Measurements from ENCODE around the gene NUDT4.
"Not testable (repeated sequence)": the region's sequence is repeated elsewhere in the genome, so short reads cannot be mapped to it uniquely, and the experiment has no call there.

The NUDT4 gene

DNA sequence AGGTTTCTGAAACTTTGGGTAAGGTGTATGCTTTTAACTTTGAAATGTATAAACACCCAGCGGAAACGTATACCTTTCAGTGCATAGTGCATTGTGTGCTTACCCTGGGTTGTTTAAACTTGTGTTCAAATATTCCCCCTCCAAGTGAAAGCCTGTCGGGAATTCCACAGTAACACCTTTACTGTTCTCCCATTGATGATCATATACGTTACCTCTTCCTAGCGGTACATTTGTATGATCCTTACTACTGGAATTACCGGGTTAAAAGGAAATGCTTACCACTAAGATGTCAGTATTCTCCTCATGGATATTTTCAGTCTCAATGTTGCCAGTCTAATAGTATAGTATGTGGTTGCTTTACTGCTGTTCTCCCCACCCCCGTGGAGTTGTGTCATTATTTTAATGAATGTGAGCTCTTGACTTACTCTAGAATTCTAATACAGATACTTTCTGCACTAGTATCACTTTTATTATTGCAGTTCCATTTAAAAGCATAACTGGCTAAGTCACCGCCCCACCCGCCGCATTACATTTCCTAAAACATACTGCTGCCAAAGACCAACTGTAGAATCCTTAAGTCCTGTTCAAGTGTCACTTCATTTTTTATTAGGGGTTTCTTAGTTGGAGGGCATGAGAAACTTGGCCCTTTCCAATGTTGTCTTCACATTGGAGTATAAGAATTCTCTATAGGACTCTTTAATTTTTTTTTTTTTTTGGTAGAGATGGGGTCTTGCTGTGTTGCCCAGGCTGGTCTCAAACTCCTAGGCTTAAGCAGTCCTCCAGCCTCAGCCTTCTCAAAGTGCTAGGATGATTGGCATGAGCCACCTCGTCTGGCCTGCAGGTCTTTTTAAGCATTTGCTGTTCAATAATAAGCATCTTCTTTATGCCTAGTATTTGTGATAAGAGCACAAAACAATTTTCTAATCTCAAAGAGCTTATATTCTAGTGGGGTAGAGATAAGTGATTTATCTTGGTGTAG, 24.9 kb downstream of the NUDT4 start:
- DNase-seq = no peak

DNA sequence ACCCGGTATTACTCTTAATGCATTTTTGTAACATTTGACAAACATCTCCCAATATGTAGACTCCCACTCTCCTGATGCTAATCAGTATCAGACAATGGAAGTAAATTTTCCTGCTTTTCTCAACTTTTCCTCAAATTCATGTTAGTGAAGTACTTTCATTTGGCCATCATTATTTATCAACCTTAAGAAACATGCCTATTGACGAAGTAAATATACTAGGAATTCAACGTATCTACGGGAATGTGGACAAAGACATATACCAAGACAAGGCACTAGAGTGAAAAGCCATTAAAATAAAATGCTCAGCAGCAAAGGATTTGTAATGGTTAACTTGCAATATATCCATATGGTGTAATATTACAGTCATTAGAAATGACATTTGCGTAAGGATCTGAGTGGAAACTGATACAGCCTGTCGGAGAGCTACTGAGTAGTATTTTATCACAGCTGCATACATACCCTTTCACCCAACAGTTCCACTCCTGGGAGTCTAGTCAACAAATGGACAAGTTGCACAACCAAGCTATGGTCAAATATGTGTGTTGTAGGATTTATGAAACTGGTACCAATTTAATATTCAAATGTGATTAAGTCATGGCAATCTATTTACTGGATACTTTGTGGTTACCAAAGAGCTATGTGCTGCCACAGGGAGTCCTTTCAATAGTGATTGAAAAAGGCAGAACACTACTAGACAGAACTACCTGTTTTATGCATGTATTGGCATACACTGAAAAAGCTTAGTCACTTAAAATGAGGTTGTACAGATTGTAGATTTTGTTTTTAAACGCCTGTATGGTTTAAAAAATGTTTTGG, 26.5 kb downstream of the NUDT4 start:
- no peak for DNase-seq

DNA sequence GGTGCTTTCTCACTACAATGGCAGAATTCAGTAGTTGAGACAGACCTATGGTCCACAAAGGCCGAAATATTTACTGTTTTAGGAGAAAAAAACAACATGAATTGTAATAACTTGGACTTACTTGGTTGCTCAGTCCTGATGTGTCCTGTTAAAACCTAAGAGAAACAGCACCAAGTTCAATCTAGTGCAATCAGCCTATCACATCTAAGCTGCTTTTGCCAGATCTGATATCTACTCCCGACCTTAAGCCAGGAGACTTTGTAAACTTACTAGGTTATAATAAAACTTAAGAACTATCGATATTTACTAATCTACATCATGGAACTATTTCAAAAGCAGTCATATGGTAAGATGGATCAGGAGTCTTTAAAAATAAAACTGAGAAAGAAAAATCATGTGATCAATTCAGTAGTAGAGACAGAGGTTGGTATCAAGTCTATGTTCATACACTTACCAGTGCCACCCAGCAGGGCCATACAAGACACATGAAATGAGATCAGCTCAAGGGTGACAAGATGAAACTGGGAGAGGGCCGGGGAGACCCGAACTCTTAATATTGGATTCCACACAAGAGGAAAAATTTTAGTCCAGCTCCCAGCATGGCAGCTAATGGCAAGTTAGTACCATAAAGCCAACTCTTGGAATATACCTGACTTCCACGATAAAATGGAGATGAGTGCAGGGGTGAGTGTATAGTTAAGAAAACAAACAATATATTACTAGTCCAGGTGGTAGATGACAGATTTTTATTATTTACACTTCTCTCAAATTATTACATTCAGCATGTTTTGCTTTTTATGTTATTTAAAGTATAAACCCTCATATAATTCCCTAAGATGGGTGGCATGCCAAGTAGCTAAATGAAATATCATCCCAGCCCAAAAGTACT, 27.5 kb downstream of the NUDT4 start:
- no peak for DNase-seq

DNA sequence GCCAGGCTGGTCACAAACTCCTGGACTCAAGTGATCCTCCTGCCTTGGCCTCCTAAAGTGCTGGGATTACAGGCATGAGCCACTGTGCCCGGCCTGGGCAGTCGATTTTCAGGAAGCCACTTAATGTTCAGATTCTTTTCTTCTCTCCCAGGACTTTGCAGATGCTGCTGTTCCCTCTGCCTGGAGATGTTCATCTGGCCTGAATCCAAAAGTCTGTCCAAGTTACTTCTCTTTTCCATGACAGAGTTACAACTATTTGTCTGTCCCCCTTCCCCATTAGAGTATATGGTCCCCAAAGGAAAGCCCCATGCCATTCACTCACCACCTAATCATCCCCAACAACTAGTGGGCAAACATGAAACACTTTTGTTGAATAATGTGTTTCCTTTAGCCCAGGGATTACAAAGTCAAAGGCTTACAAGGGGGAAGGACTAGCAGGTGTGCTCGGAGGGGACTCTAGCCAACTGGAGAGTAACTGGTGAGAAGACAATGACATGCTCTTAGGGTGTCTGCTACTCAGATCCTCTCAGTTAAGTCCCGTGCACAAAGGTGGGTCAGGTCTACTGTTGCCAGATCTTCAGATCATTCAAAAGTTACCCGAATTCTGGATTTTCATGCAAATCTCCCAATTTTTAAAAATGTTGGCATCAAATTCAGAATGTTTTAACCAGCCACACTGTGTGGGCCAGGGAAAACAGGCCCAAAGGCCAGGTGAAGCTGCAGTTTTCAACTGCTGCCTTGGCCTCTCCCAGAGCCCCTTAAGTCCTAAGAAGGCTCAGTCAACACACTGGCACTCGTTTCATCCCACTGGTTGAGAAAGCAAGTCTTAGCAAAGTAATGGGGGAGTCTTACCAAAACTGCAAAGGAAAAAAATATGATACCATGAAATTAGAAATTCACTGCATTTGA, 29.6 kb downstream of the NUDT4 start:
- no peak for DNase-seq

DNA sequence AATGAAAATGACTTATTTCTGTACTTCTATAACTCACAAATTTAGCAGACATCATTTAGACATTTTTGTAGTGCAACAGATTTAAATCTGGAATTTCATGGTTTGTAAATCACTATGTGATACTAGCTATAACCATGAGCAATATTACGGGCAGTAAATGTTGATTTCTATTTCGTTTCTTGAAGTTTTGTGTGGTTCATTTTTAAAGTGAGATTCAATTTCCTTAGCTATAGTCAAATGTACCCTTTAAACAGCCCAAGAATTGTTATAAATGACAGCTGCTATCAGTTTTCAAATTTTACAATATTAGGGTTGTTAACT, 30.2 kb downstream of the NUDT4 start:
- DNase-seq = no peak

DNA sequence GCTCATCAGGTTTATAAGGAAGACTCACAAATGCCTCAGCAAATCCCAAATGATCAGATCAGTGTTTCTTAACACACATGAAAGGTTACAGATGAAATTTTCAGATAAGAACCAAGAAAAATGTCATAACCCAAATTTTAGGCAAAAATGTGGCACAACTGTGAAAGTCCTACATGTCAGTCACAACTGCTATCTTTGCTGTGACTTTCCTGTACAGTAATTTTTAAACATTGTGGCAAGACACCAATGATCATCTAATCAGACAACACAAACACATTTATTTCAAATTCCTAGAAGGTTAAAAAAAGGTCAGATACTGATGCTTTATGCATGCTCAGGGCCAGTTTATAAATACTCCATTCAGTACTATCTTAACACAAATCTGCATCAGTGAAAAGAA, 31.1 kb downstream of the NUDT4 start:
- DNase-seq = no peak

DNA sequence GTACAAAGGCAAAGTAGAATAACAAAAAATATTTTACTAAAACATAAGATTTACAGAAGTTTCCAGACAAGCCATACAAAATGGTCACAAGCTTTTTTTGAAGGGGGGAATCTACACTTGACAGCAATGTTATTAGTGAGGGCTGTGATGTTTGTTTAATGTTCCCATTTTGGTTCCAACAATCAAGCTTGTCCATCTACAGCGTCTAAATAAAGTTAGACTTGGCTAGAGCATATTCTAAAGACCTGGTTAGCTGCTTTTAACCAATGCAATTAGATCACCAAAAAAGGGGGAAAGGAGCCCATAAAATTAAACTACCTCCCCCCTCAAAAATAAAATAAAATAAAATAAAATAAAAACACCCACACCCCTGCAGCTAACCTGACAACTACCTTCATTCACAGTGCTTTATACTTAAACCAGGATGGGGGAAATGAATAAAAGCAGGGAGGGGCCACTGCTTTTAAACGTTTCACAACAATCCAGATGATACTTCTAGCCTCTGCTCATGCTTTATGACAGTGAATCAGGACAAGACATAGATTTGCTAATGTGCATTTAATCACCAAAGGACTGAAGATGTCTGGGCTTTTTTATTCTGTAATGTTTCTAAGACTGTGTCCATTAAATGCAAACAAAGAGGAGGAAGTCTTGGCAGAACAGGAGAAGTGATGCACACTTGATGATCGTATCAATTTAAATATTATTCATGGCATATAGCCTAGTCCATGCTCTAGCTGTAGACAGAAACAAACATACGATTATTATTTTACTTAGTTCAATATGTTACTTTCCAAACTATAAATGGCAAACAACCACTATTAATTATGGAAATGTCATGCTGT, 31.8 kb downstream of the NUDT4 start:
- DNase-seq = not testable (repeated sequence)

DNA sequence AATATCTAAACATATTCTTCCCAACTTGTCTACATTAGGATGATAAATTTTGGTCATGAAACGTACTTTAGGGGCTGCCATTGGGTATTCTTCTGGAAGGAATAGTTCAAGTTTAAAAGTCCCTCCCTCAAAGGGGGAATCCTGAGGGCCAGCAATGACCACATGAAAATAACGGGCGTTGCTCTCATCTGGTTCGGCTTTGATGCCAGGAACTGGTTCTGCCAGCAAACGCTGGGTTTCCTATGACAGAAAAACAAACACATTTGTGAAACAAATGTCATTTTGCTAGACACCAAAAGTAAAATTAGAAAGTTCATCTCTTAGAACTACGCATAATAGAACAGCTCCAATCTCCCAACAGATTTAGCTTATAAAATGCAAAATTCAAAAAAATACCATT, 33.3 kb downstream of the NUDT4 start:
- DNase-seq = not testable (repeated sequence)

DNA sequence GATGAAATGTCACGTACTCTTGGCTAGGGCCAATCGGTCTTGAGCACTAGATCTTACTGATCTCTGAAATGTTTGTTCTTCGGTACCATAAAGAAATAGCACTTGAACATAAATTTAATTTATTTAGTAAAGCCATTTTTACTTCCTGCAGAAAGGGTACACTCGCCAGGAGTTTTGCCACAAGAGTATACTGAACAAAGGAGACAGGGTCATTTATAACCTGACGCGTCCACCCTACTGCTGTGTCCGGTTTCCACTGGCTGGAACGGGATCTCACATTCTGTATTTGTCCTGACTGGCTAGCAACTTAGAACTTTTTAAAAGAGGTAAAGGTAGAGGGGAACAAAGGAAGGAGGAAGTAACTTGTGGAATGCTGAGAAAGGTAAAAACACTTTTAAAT, 34.7 kb downstream of the NUDT4 start:
- DNase-seq = not testable (repeated sequence)

DNA sequence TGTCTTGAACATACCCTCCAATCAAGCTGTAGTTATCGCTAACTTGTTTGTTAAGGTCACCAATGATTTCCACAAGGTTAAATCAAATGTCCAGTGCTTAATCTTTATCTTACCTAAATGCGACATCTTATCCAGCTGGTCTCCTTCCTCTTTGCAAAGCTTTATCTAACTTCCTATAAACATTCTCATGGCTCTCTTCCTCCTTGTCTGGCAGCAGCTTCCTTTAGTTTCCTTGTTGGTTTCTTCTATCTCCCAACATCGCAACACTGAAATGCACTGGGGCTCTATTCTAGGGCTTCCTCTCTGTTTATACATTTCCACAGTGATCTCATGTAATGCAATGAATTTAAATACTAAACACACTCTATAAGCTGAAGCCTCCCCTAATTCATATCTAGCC, 35.3 kb downstream of the NUDT4 start:
- no peak for DNase-seq

DNA sequence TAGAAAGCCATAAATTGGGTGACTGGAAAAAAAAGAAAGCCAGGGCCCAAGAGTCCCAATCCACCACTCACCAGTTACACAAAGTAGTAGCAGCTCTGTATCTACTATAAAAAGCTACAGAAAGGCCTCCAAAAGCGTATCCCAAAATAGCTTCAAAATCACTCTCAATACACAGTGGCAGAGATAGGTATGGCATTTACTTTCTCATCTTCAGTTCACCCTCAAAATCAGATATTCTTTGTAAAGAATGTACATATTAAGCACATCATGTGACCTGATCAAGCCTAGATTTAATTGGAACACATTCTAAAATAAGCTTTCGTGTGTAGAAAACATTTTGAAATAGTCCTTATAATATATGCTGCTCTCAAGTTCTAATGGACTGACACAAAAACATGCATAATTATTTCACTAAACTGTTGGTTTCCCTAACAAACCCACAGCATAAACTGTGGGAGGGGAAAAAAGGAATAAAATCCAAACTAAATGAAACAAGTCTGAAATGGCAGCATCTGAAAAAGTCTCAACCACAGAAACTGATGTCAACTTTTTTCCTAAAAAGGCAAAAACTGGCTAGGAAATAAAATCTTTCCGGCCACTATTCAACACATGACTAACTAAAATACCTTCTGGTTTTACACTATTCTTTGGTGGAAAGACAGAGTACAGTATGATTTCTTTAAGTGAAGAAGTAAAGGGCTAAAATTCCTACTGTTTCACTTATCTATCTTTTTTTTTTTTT, 38.2 kb downstream of the NUDT4 start:
- DNase-seq = no peak

DNA sequence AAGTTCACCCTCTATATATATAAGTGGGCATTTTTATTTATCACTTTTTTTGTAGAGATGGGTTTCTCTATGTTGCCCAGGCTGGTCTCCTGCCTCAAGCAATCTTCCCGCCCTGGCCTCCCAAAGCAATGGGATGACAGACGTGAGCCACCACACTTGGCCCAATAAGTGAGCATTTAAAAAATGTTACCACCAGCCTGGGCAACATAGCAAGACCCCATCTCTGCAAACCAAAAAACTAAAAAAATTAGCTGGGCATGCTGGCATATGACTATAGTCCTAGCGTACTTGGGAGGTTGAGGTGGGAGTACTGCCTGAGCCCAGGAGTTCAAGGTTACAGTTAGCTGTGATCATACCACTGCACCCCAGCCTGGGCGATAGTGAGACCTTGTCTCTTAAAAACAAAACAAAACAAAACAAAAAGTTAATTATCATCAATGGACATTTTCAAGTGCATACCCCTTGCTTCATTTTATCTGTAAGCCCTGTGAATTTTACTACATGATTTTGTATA, 40.3 kb downstream of the NUDT4 start:
- DNase-seq = no peak

DNA sequence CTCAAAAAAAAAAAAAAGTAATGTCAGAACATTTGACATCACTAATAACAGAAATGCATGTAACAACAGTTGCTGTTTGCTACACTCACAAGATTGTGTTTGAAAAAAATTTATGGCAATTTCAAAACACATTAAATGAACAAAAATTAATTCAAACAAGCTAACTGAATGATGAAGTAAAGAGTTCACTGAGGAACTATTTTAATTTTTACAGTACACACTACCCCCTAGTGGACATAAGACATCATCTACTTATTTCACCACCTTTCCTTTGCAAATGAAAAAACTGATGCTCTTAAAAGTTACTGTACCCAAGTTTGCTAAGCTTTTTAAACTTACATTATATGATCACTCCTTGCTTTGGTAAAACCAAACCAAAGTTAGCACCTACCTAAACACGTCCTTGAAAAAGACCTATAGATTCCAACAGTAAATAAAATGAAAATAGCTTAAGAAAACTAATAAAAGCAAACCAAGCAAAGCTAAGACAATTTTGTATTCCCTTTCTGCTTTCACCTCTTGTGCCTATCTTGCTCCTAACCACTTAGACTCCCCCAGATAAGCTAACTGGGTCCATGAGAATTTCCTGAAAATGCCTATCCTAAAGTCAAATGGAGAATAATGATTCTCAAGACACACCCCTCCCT, 41.8 kb downstream of the NUDT4 start:
- no peak for DNase-seq

DNA sequence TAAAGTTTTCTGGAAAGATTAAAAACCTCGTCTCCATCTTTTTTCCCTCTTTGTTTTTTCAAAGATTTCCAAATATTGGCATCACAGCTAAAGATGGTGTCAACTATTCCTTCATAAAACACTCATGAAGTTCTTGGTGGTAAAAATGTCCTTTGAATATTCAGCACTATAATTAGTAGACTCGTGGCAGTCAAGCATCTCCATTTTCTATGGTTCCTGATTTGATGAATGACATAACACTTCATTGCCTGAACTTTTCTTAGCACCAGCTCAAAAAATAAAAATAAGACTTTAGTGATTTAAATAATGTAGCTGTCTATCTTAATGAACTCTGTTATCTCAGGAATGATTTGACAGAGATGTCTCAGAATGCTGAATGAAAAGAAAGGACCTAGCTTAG, 44.3 kb downstream of the NUDT4 start:
- no peak for DNase-seq

DNA sequence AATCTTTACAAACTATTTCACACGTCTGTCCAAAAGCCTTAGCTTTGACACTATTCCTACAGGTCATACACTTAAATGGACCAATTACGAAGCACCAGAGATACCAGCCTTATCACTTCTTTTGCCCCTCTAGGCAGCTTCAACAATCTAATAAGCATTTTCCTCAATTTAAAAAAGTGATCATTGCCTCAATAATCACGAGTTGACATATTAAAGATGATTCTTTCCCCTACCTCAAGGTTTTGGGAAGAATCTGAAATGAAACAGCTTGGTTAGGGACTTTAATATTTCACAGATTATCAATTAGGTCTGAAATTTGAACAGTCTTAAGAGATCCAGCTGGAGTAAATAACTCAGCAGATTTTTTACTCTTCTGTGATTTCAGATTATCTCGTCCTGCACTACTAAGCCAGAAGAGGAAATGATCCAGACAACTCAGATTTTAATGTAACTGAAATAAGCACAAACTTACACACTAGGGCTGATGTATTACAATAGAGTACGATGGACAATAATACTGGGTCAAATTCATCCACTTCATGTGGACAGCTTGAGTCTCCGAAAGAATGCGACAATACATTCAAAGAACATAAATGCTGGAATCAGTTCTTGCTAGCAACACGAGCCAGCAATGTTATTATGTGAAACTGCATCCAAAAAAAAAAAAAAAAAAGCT, 48.1 kb downstream of the NUDT4 start:
- no peak for DNase-seq

DNA sequence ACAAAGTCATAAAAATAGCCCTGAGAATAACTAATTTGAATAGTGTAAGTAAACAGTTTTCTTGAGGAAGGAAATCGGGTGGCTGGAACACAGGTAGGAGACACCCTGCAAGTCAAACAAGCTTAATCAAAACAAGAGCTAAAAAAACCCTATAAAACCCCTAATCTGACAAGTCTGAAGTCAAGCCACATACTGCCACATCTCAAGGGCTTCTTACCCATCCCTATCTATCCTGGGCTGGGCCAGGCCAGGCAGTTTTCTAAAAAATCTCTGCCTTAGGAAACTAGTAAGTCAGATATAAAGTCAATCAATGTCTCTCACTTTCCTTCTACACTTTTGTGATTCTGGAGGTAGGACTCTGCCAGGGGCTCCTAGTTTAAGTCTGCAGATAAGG, 48.7 kb downstream of the NUDT4 start:
- DNase-seq = no peak

DNA sequence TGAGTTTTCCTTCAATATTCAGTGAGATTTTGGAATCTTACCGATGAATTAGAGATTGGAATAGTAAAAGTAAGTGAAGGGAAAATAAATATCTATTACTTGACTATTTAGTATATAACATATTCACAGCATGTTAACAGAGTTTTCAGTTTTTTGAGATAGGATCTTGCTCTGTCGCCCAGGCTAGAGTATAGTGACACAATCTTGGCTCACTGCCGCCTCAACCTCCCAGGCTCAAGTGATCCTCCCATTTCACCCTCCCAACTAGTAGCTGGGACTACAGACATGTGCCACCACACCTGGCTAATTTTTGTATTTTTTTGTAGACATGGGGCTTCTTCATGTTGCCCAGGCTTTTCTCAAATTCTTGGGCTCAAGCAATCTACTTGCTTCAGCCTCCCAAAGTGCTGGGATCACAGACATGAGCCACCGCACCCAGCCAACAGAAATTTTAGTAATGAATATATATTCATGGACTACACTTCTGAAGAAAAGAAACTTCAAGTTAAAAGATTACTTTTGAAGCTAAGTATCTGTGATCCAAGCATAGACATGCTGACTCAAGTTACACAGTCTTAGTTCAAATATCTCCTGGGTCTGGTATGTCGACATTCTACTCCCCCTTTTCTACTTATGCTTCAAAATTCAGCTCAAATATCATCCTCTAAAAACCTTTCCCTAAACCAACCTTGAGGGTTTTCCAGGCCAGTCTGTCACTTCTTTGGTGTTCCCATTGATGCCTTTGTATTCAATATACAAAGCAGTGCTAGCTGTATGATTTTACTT, 50.2 kb downstream of the NUDT4 start:
- no peak for DNase-seq

DNA sequence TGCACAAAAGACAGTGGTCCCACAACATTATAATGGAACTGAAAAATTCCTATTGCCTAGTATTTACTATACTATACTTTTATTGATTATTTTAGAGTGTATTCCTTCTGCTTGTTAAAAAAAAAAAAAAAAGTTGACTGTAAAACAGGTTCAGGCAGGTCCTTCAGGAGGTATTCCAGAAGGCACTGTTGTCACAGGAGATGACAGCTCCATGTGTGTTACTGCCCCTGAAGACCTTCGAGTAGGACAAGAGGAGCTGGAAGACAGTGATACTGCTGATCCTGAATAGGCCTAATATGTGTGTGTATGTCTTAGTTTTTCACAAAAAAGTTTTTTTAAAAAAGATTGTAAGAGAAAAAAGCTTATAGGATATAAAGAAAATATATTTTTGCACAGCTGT, 51.7 kb downstream of the NUDT4 start:
- DNase-seq = no peak
